ENCODE data around the gene NPC1.

GRCh38 chr18:23526501-23527063, 59.7 kb downstream of the NPC1 start:
- TF ChIP-seq CTCF (optimal IDR thresholded peaks at IDR 0.05 in 1 of 3, IDR thresholded peaks at IDR 0.05 in 1 of 3, conservative IDR thresholded peaks at IDR 0.05 in 1 of 3; ENCODE audit: extremely low read depth in 1 of 3, insufficient read depth in 2 of 3, low read length in 3 of 3) (no peak), EZH2 (IDR thresholded peaks at IDR 0.05; ENCODE audit: low read length) (no peak)
